Measurements from ENCODE around the gene OR1I1. TPM values are rescaled to one million over a fixed set of nuclear protein-coding genes. Genes with fewer than 3 reads are reported as not detected.
A peak's percentile ranks its signal among the peaks of the same experiment; 100 is the strongest.

Gene OR1I1
- total RNA-seq, 1 experiment from 2014 or later, result not detected

GRCh38 chr19:15072930-15073647 is 8.9 kb upstream of the OR1I1 start:
- Mint-ChIP-seq H3K4me1 (no peaks in the 10 kb centered on the region), H3K27ac (no peak overlapping the region), H3K4me3 (no peak overlapping the region), H3K36me3 (ENCODE audit: insufficient read depth in 1 of 3, low read depth in 3 of 3) (peaks cover 0 to 7% (median 0%) of the 10 kb centered on the region in 3 experiments; a peak in 3 of 7 replicates), H3K9me3 (peaks cover 8 to 78% of the 10 kb centered on the region in 2 experiments), H3K27me3 (ENCODE audit: low read depth) (peaks cover 3% of the 10 kb centered on the region; the same call in 1 of the 2 replicates)
- Histone ChIP-seq H2AK5ac (ENCODE audit: insufficient read length, low read length) (no peak overlapping the region), H4K5ac (ENCODE audit: insufficient read length, low read depth, low read length) (no peak overlapping the region), H2BK120ac (ENCODE audit: low read depth, low read length, poor library complexity, severe bottlenecking) (no peak overlapping the region), H3K79me1 (ENCODE audit: insufficient read depth, low read depth, low read length, poor library complexity, severe bottlenecking) (no peaks in the 10 kb centered on the region), H3K27me3 (ENCODE audit: insufficient read depth, low read length) (no peaks in the 10 kb centered on the region), H3K23me2 (ENCODE audit: insufficient read length, low read depth, low read length, poor library complexity, severe bottlenecking) (no peaks in the 10 kb centered on the region), H4K8ac (replicated peaks; ENCODE audit: insufficient read length, low read depth, low read length) (no peak overlapping the region), H3T11ph (ENCODE audit: low read length) (no peak overlapping the region), H3K4me1 (ENCODE audit: insufficient read depth, low read length) (no peaks in the 10 kb centered on the region), H3K9ac (ENCODE audit: extremely low read depth, insufficient read length, low read length) (no peak overlapping the region), H3K23ac (ENCODE audit: insufficient read length, low read depth, low read length) (no peak overlapping the region), H3K79me2 (ENCODE audit: insufficient read depth, low read length) (no peaks in the 10 kb centered on the region), H2BK15ac (ENCODE audit: low read depth, low read length) (no peak overlapping the region), H3K27ac (ENCODE audit: insufficient read length, low read depth, low read length) (no peak overlapping the region), H2BK20ac (ENCODE audit: low read depth, low read length, poor library complexity, severe bottlenecking) (no peak overlapping the region), H2AFZ (ENCODE audit: low read length) (no peak overlapping the region), H2BK12ac (ENCODE audit: insufficient read length, low read depth, low read length) (no peak overlapping the region), H3K14ac (ENCODE audit: insufficient read depth, low read length) (no peak overlapping the region), H3K56ac (ENCODE audit: insufficient read length, low read depth, low read length) (no peak overlapping the region), H3K9me3 (ENCODE audit: control insufficient read depth, low read depth, low read length) (no peaks in the 10 kb centered on the region), H3K18ac (ENCODE audit: insufficient read length, low read depth, low read length) (no peak overlapping the region), H3K4me2 (ENCODE audit: insufficient read depth, insufficient read length, low read length) (no peak overlapping the region), H2BK5ac (ENCODE audit: insufficient read length, low read length) (no peak overlapping the region), H4K20me1 (ENCODE audit: control insufficient read depth, insufficient read depth, insufficient read length) (no peaks in the 10 kb centered on the region), H3K4ac (ENCODE audit: low read depth, low read length) (no peak overlapping the region), H4K91ac (ENCODE audit: insufficient read length, low read depth, low read length) (no peak overlapping the region)
- no CpG with 5 or more reads among the region's 23 CpGs for WGBS (ENCODE audit: extremely low coverage, insufficient read length, low lambda C conversion rate)
- peak; percentile 22; the same call in 2 of the 3 replicates for TF ChIP-seq CTCF (conservative IDR thresholded peaks at IDR 0.05)
- DNase-seq, result peak; percentile 41
